Measurements from ENCODE around the gene DHRS1.

DHRS1 gene

DNA sequence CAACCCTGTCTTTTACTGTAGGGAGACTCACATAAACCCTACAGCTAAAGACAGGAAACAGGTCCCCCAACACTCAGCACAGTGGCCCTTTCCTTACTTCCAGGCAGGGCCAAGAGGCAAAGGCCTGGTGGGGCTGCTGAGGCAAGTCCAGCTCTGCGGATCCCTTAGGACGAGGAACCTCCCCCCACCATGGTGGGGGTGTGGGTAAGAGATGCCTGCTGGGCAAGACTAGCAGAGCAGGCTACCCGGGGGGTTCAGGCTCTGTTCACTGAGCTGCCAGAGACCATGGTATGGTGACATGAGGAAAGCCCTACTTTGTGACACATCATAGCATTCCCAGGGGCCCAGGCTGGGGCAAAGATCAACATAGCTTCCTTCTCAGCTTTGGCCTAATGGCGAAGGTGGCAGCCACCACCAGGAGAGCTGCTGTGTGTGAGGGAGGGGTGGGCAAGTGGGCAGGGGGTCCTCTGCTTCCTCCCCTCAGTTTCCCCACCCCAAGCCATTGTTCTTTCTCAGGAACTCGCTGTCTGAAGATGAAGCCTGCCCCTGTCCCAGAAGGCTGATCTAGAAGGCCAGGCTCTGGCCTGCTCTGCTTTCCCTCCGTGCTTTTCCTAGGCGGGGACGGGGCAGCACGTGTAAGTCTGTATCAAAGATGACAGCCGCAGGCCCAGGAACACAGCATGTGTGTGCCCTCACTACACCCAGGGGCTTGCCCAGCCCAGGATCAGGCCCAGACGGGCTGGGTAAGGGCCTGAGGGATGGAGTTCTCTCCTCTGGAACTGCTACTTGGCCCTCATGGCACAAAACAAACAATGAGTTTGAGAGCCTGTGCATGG lies 47.1 kb downstream of the DHRS1 start:
- no peak overlapping the region for H3K4me3 ChIP-seq (ENCODE audit: severe bottlenecking)
- ATAC-seq (ENCODE audit: low read depth) (no peak), DNase-seq (ENCODE audit: low spot score) (no peak)
- H3K27me3 ChIP-seq (ENCODE audit: insufficient read depth, poor library complexity, severe bottlenecking) = no peaks in the 10 kb centered on the region
- peaks cover 48% of the 10 kb centered on the region for H3K36me3 ChIP-seq (ENCODE audit: low read depth)
- H3K9me3 ChIP-seq (ENCODE audit: severe bottlenecking) = no peaks in the 10 kb centered on the region
- H3K27ac ChIP-seq (ENCODE audit: poor library complexity, severe bottlenecking) = no peak overlapping the region
- no peaks in the 10 kb centered on the region for H3K4me1 ChIP-seq (ENCODE audit: insufficient read depth, poor library complexity, severe bottlenecking)
- TF ChIP-seq, protein P1, sequence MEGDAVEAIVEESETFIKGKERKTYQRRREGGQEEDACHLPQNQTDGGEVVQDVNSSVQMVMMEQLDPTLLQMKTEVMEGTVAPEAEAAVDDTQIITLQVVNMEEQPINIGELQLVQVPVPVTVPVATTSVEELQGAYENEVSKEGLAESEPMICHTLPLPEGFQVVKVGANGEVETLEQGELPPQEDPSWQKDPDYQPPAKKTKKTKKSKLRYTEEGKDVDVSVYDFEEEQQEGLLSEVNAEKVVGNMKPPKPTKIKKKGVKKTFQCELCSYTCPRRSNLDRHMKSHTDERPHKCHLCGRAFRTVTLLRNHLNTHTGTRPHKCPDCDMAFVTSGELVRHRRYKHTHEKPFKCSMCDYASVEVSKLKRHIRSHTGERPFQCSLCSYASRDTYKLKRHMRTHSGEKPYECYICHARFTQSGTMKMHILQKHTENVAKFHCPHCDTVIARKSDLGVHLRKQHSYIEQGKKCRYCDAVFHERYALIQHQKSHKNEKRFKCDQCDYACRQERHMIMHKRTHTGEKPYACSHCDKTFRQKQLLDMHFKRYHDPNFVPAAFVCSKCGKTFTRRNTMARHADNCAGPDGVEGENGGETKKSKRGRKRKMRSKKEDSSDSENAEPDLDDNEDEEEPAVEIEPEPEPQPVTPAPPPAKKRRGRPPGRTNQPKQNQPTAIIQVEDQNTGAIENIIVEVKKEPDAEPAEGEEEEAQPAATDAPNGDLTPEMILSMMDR (IDR thresholded peaks at IDR 0.05; ENCODE audit: poor library complexity, severe bottlenecking) = no peak

DNA sequence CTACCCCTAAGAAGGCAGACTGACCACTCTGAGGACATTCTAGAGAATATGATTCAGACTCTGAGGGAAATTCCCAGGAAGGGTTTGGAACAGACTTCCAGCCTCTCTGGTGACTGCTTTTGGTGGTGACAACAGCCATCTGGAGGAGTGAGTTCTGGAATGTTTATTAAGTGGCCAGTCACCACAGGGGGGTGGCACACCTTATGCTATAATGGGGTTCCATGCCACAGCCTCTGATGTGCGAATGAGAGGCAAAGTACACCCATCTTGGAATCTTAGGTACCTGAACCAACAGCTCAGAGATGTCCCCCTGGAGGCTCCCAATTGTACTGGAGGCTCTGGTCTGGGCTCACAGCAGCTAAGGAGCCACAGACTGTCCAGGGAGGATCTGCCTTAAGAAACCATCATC lies 47.7 kb downstream of the DHRS1 start:
- DNase-seq (ENCODE audit: low spot score) = no peak
- no peaks in the 10 kb centered on the region for H3K9me3 ChIP-seq (ENCODE audit: severe bottlenecking)
- H3K4me1 ChIP-seq (ENCODE audit: insufficient read depth, poor library complexity, severe bottlenecking) = no peaks in the 10 kb centered on the region
- peaks cover 41% of the 10 kb centered on the region for H3K36me3 ChIP-seq (ENCODE audit: low read depth)
- no peaks in the 10 kb centered on the region for H3K27me3 ChIP-seq (ENCODE audit: insufficient read depth, poor library complexity, severe bottlenecking)
- TF ChIP-seq, protein P1 (IDR thresholded peaks at IDR 0.05; ENCODE audit: poor library complexity, severe bottlenecking) = no peak
- no peak overlapping the region for H3K27ac ChIP-seq (ENCODE audit: poor library complexity, severe bottlenecking)
- peak; percentile 21; the same call in 1 of the 3 replicates for ATAC-seq (ENCODE audit: low read depth)
- H3K4me3 ChIP-seq (ENCODE audit: severe bottlenecking) = no peak overlapping the region

DNA sequence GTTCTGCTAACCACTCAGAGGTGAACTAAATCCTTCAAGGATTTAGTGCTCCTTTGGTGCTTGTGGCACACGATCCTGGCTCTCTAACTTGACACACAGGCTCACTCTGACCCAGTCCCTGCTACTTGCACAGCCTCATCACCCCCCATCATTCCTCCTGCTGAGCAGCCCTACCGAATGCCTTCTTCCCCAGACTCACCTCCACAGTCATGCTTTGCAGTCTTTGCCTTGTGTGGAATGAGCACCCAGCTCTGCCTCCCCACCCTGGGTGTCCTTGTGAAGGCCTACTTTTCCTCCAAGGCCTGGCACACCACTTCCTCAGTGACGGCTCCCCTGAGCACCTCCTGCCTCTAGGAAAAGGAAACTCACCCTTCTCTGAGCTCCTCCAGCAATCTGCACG lies 49.2 kb downstream of the DHRS1 start:
- Histone ChIP-seq H3K9me3 (ENCODE audit: severe bottlenecking) (no peaks in the 10 kb centered on the region), H3K27ac (ENCODE audit: poor library complexity, severe bottlenecking) (no peak overlapping the region), H3K27me3 (ENCODE audit: insufficient read depth, poor library complexity, severe bottlenecking) (no peaks in the 10 kb centered on the region), H3K4me1 (ENCODE audit: insufficient read depth, poor library complexity, severe bottlenecking) (no peaks in the 10 kb centered on the region), H3K36me3 (ENCODE audit: low read depth) (peaks cover 34% of the 10 kb centered on the region), H3K4me3 (ENCODE audit: severe bottlenecking) (no peak overlapping the region)
- no peak for ATAC-seq (ENCODE audit: low read depth)
- DNase-seq (ENCODE audit: low spot score) = no peak
- TF ChIP-seq, protein P1 (IDR thresholded peaks at IDR 0.05; ENCODE audit: poor library complexity, severe bottlenecking) = no peak

DNA sequence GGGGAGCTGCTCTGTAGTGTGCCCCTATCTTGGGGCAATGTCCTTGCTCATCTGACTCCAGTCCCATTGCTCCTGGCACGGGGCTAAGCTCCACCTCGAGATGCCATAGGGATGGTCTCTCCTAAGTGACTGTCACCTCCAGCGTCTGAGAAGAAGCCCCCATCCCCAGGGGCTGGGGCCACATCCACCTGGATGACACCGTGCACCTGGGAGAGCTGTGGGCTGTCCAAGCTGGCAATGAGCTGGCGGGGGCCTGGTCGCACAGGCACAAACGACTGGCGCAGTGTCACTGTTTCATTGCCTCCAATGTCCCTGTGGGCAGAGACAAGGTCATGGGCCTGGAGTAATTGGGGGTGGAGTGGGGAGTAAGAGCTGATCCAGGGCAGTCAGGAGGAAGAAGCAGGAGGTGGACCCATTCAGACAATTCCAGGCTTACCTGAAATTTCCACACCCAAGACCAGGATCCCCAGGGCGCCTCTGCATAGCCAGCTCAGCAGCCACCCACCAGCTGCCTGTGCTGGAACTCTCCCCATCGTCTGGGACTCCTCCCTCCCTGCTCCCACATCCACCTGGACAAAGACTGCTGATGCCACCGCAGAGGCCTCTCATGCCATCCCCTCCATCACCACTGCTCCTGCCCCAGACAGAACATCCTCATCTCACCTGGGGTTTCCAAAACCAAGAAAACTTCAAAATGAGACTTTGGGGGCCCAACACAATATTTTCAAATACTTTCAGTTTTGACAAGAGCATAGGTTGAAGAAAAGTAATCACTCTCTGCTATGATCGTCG lies 50.2 kb downstream of the DHRS1 start:
- TF ChIP-seq, protein P1 (IDR thresholded peaks at IDR 0.05; ENCODE audit: poor library complexity, severe bottlenecking) = no peak
- Histone ChIP-seq H3K36me3 (ENCODE audit: low read depth) (peaks cover 28% of the 10 kb centered on the region), H3K4me3 (ENCODE audit: severe bottlenecking) (no peak overlapping the region), H3K27me3 (ENCODE audit: insufficient read depth, poor library complexity, severe bottlenecking) (no peaks in the 10 kb centered on the region), H3K27ac (ENCODE audit: poor library complexity, severe bottlenecking) (no peak overlapping the region), H3K9me3 (ENCODE audit: severe bottlenecking) (no peaks in the 10 kb centered on the region), H3K4me1 (ENCODE audit: insufficient read depth, poor library complexity, severe bottlenecking) (no peaks in the 10 kb centered on the region)
- ATAC-seq (ENCODE audit: low read depth) = no peak; the same call in 2 of the 3 replicates
- no peak for DNase-seq (ENCODE audit: low spot score)

Measured in RWPE2 (cell line).